GM12878 (cell line): ENCODE results near the gene COL25A1. TPM values are rescaled to one million over a fixed set of nuclear protein-coding genes. Genes with fewer than 3 reads are reported as not detected.

ENCODE experiments used
- ATAC-seq: fragments of 200-7000 bp; cut with Tn5 transposase; 3 replicates; pipeline ENCODE4 v1.9.1; 2020; ENCODE audit warnings: mild to moderate bottlenecking, moderate library complexity
- BruUV-seq: library from RNA; stranded (reverse); fragments of 400-500 nt; replicated peaks from 2 replicates; lab custom pipeline; 2021; lab: Mats Ljungman, UMichigan
- CTCF ChIA-PET: fragments of 300-600 bp; sonication (Branson Sonifier 250); formaldehyde crosslinking; extraction: SDS; loops from one replicate; lab custom pipeline; 2021; ENCODE audit warnings: inconsistent platforms; lab: Yijun Ruan, JAX
- POLR2A ChIA-PET: fragments of 350-600 bp; formaldehyde crosslinking; extraction: SDS; loops from one replicate; lab custom pipeline; 2021; ENCODE audit warnings: inconsistent platforms; lab: Charles Lee
- RAD21 ChIA-PET: fragments of 300-600 bp; sonication (Branson Sonifier 250); formaldehyde crosslinking; loops from one replicate; lab custom pipeline; 2023; ENCODE audit warnings: antibody characterized with exemption; ENCODE audit not compliant: unreplicated experiment; lab: Charles Lee
- SMC1A ChIA-PET: fragments of 300-600 bp; sonication (Branson Sonifier 250); formaldehyde crosslinking; loops from one replicate; lab custom pipeline; 2023; ENCODE audit not compliant: unreplicated experiment, uncharacterized antibody; lab: Charles Lee
- DNase-seq: peaks from one replicate; pipeline ENCODE4 v3.0.0-alpha.2; 2011; ENCODE audit warnings: low read depth, low spot score
- FAIRE-seq: peaks from 3 replicates; lab custom pipeline; 2011; peaks lifted over from hg19 to GRCh38; lab: Jason Lieb, UNC
- H2AFZ ChIP-seq: 2 replicates; pipeline ENCODE4 v1.6.0; 2011; ENCODE audit warnings: low read depth, low read length, control low read depth; ENCODE audit not compliant: control insufficient read depth
- H3K27ac ChIP-seq: 2 replicates; pipeline ENCODE4 v1.5.1; 2011; ENCODE audit warnings: control low read depth; ENCODE audit not compliant: control insufficient read depth, insufficient read depth
- H3K27me3 ChIP-seq, 2 experiments: replicated peaks in 1 of 2; 2 replicates each; pipeline versions ENCODE4 v1.6.0 to v1.6.1; 2011; ENCODE audit warnings: low read length in 1 of 2; ENCODE audit not compliant: control insufficient read depth in 2 of 2, insufficient read depth in 2 of 2
- H3K36me3 ChIP-seq, 2 experiments: 2 replicates each; pipeline ENCODE4 v1.5.1; 2011; ENCODE audit warnings: low read length in 1 of 2; ENCODE audit not compliant: control insufficient read depth in 2 of 2, insufficient read depth in 2 of 2
- H3K4me1 ChIP-seq: 2 replicates; pipeline ENCODE4 v1.6.1; 2011; ENCODE audit warnings: mild to moderate bottlenecking, low read length, moderate library complexity, mixed read lengths; ENCODE audit not compliant: control insufficient read depth, insufficient read depth
- H3K4me2 ChIP-seq: 2 replicates; pipeline ENCODE4 v1.6.0; 2011; ENCODE audit warnings: control low read depth; ENCODE audit not compliant: control insufficient read depth, insufficient read depth
- H3K4me3 ChIP-seq: fragments of 200-600 bp; sonication (generic); 2 replicates; pipeline ENCODE4 v1.5.1; 2016
- H3K79me2 ChIP-seq: 2 replicates; pipeline ENCODE4 v1.6.0; 2011; ENCODE audit warnings: low read length; ENCODE audit not compliant: control insufficient read depth, insufficient read depth
- H3K9ac ChIP-seq: 2 replicates; pipeline ENCODE4 v1.8.0; 2011; ENCODE audit warnings: low read length, control low read depth, mixed read lengths; ENCODE audit not compliant: control insufficient read depth, insufficient read depth
- H3K9me3 ChIP-seq: replicated peaks from 3 replicates; pipeline ENCODE4 v1.5.1; 2011; ENCODE audit warnings: mild to moderate bottlenecking, low read length; ENCODE audit not compliant: control insufficient read depth, insufficient read depth
- H4K20me1 ChIP-seq: 2 replicates; pipeline ENCODE4 v1.6.0; 2011; ENCODE audit not compliant: control insufficient read depth, insufficient read depth
- BACH1 ChIP-seq: fragments of 450-650 bp; IDR thresholded peaks from 2 replicates; pipeline ENCODE4 v1.6.1; 2017; ENCODE audit warnings: mild to moderate bottlenecking, borderline replicate concordance
- JUNB ChIP-seq: IDR thresholded peaks from 2 replicates; pipeline ENCODE4 v1.6.1; 2016; ENCODE audit warnings: antibody characterized with exemption, mild to moderate bottlenecking
- JUND ChIP-seq: IDR thresholded peaks from 2 replicates; pipeline ENCODE4 v1.6.1; 2012; ENCODE audit warnings: low read depth, mild to moderate bottlenecking, low read length, improper control_type of control experiment, moderate library complexity
- MXI1 ChIP-seq: fragments of 150-350 bp; IDR thresholded peaks from 2 replicates; pipeline ENCODE4 v1.6.1; 2011; ENCODE audit warnings: low read depth, mild to moderate bottlenecking, inconsistent platforms, low read length, improper control_type of control experiment
- NR2C2 ChIP-seq: IDR thresholded peaks from 2 replicates; pipeline ENCODE4 v1.6.1; 2011; ENCODE audit warnings: borderline replicate concordance, low read depth; ENCODE audit not compliant: control insufficient read depth, insufficient read length
- NRF1 ChIP-seq: conservative IDR thresholded peaks from 2 replicates; pipeline ENCODE4 v1.6.1; 2011; ENCODE audit warnings: mild to moderate bottlenecking, low read depth, low read length, improper control_type of control experiment
- RCOR1 ChIP-seq: conservative IDR thresholded peaks from 2 replicates; pipeline ENCODE4 v1.6.1; 2012; ENCODE audit warnings: low read depth, low read length, improper control_type of control experiment
- RUNX3 ChIP-seq: IDR thresholded peaks from 2 replicates; pipeline ENCODE4 v1.6.1; 2012; ENCODE audit warnings: low read length, inconsistent platforms
- TARDBP ChIP-seq: IDR thresholded peaks from 2 replicates; pipeline ENCODE4 v1.6.1; 2016; ENCODE audit warnings: borderline replicate concordance
- WRNIP1 ChIP-seq: IDR thresholded peaks from 2 replicates; pipeline ENCODE4 v1.6.1; 2011; ENCODE audit warnings: low read depth, low read length, improper control_type of control experiment, borderline replicate concordance
- WGBS: methylation state at CpG from one replicate; pipeline ENCODE4 v1.1.6; 2016; ENCODE audit warnings: low lambda C conversion rate; ENCODE audit not compliant: insufficient replicate concordance, insufficient coverage; ENCODE audit errors: missing lambda C conversion rate; 5-methylcytosine and 5-hydroxymethylcytosine counted together
- in situ Hi-C: fragments of 300-500 bp; cut with MboI; formaldehyde crosslinking; loops from 9 replicates; pipeline ENCODE4 v1.14.3; 2018; ENCODE audit warnings: mixed read lengths
- intact Hi-C: fragments of 100-400 bp; cut with micrococcal nuclease; formaldehyde crosslinking; loops from one replicate; pipeline ENCODE4 v1.14.2; 2022; ENCODE audit not compliant: unreplicated experiment
- polyA plus RNA-seq, 11 experiments: library from polyadenylated mRNA; depleted of rRNA in 4 of 11; unstranded in 6 of 11; stranded (reverse) in 5 of 11; fragments of >200 nt; fragmentation: Nextera tagmentation in 4 of 11; fragmentation: Illumina TruSeq in 1 of 11; extraction: Ambion mirVana in 4 of 11; extraction: Trizol in 1 of 11; gene quantifications; 1 replicate in 1 of 11; 2 replicates in 10 of 11; pipeline versions ENCODE4 v1.2.1 to v1.2.3, GENCODE V29; 2011 to 2016; ENCODE audit warnings: inconsistent platforms in 2 of 11, missing spikeins in 2 of 11, low read depth in 1 of 11
- total RNA-seq, 4 experiments: library from RNA; depleted of rRNA in 3 of 4; stranded (reverse); fragments of >200 nt in 3 of 4; fragmentation: Illumina TruSeq in 1 of 4; extraction: Trizol in 1 of 4; gene quantifications; 2 replicates each; pipeline versions ENCODE4 v1.2.1 to v1.2.3, GENCODE V29; 2013 to 2021
- TF ChIP-seq, protein P1 (sequence below): fragments of 450-650 bp; IDR thresholded peaks from 2 replicates; pipeline ENCODE4 v1.6.1; 2017; ENCODE audit warnings: borderline replicate concordance
- TF ChIP-seq, protein P2 (sequence below): IDR thresholded peaks from 2 replicates; pipeline ENCODE4 v1.6.1; 2012; ENCODE audit warnings: mild to moderate bottlenecking, low read depth, low read length
- TF ChIP-seq, protein P3 (sequence below): IDR thresholded peaks from 2 replicates; pipeline ENCODE4 v1.6.1; 2011; ENCODE audit warnings: low read depth, low read length, improper control_type of control experiment, borderline replicate concordance
- TF ChIP-seq, protein P4 (sequence below): IDR thresholded peaks from 2 replicates; pipeline ENCODE4 v1.6.1; 2011; ENCODE audit warnings: low read depth, mild to moderate bottlenecking, low read length, moderate library complexity, borderline replicate concordance; ENCODE audit errors: extremely low read depth
- TF ChIP-seq, protein P5 (sequence below): fragments of 450-650 bp; IDR thresholded peaks from 2 replicates; pipeline ENCODE4 v1.6.1; 2018; ENCODE audit warnings: mild to moderate bottlenecking, low read depth, moderate library complexity; ENCODE audit not compliant: partially characterized antibody

COL25A1 gene
- total and polyA plus RNA-seq, 10 of the 15 experiments (the other 5 are each of a cell fraction or from before 2014, with no cell fraction given): 0.01 to 0.26 (median 0.12) TPM; not detected in 6

DNA sequence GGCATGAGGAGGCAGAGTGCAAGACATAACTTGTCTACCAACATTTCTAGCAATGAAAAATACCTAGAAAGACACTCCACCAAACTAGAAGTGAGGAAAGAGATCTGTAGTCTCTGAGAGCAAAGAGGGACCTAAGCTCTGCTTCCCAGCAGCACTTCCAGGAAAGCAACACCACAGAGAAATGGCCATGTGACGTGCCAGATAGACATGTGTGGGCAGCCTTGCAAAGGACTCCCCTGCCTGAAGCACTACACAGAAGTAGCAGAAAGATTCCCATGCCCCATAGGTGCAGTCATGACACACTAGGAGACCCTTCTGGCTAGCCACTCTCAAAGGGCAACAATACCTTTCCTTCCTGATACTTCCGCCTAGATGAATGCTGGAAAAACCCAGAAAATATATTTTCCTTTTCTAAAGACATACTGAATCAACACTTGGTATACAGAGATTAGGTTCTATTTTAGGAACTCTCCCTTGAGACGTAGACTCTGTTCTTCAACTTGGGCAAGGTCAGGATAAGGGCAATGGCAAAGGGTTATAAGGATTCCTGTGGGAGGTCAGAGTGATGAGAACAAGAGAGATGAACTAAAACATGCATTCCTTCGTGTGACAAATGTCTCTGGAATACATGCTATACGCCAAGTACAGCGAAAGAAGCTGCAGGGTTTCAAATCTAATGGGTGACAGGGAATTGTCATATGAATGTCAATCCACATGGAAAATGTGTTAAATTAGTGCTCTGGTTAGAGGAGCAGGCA is 352.1 kb downstream of the COL25A1 start:
- WGBS: 28% methylated on average over 6 of the region's 6 CpGs
- H2AFZ ChIP-seq: no peak overlapping the region
- H3K4me2 ChIP-seq: no peak overlapping the region
- H3K27ac ChIP-seq: no peak overlapping the region
- in situ Hi-C loops (no loop called here), intact Hi-C loops (no loop called here)
- ChIA-PET RAD21 (no interaction called here), CTCF (no interaction called here), SMC1A (no interaction called here), POLR2A (no interaction called here)
- no peak for FAIRE-seq
- ATAC-seq: no peak
- H3K9me3 ChIP-seq: no peaks in the 10 kb centered on the region
- H3K36me3 ChIP-seq: no peaks in the 10 kb centered on the region
- no peaks in the 10 kb centered on the region for H4K20me1 ChIP-seq
- H3K4me1 ChIP-seq: no peaks in the 10 kb centered on the region
- H3K79me2 ChIP-seq: no peaks in the 10 kb centered on the region
- DNase-seq: no peak
- H3K27me3 ChIP-seq: no peaks in the 10 kb centered on the region; a peak in 1 of 4 replicates
- BruUV-seq: no TSS peak
- no peak overlapping the region for H3K4me3 ChIP-seq
- H3K9ac ChIP-seq: no peak overlapping the region
- no peak for TF ChIP-seq JUND
- no peak for TF ChIP-seq WRNIP1
- TF ChIP-seq JUNB: no peak
- TF ChIP-seq, protein P1, sequence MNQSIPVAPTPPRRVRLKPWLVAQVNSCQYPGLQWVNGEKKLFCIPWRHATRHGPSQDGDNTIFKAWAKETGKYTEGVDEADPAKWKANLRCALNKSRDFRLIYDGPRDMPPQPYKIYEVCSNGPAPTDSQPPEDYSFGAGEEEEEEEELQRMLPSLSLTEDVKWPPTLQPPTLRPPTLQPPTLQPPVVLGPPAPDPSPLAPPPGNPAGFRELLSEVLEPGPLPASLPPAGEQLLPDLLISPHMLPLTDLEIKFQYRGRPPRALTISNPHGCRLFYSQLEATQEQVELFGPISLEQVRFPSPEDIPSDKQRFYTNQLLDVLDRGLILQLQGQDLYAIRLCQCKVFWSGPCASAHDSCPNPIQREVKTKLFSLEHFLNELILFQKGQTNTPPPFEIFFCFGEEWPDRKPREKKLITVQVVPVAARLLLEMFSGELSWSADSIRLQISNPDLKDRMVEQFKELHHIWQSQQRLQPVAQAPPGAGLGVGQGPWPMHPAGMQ: no peak
- TF ChIP-seq MXI1: no peak
- TF ChIP-seq NRF1: no peak
- no peak for TF ChIP-seq BACH1
- no peak for TF ChIP-seq RUNX3
- TF ChIP-seq, protein P2, sequence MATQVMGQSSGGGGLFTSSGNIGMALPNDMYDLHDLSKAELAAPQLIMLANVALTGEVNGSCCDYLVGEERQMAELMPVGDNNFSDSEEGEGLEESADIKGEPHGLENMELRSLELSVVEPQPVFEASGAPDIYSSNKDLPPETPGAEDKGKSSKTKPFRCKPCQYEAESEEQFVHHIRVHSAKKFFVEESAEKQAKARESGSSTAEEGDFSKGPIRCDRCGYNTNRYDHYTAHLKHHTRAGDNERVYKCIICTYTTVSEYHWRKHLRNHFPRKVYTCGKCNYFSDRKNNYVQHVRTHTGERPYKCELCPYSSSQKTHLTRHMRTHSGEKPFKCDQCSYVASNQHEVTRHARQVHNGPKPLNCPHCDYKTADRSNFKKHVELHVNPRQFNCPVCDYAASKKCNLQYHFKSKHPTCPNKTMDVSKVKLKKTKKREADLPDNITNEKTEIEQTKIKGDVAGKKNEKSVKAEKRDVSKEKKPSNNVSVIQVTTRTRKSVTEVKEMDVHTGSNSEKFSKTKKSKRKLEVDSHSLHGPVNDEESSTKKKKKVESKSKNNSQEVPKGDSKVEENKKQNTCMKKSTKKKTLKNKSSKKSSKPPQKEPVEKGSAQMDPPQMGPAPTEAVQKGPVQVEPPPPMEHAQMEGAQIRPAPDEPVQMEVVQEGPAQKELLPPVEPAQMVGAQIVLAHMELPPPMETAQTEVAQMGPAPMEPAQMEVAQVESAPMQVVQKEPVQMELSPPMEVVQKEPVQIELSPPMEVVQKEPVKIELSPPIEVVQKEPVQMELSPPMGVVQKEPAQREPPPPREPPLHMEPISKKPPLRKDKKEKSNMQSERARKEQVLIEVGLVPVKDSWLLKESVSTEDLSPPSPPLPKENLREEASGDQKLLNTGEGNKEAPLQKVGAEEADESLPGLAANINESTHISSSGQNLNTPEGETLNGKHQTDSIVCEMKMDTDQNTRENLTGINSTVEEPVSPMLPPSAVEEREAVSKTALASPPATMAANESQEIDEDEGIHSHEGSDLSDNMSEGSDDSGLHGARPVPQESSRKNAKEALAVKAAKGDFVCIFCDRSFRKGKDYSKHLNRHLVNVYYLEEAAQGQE: no peak
- TF ChIP-seq TARDBP: no peak
- TF ChIP-seq, protein P3, sequence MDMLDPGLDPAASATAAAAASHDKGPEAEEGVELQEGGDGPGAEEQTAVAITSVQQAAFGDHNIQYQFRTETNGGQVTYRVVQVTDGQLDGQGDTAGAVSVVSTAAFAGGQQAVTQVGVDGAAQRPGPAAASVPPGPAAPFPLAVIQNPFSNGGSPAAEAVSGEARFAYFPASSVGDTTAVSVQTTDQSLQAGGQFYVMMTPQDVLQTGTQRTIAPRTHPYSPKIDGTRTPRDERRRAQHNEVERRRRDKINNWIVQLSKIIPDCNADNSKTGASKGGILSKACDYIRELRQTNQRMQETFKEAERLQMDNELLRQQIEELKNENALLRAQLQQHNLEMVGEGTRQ: no peak
- TF ChIP-seq RCOR1: no peak
- TF ChIP-seq, protein P4, sequence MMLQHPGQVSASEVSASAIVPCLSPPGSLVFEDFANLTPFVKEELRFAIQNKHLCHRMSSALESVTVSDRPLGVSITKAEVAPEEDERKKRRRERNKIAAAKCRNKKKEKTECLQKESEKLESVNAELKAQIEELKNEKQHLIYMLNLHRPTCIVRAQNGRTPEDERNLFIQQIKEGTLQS: no peak
- TF ChIP-seq, protein P5, sequence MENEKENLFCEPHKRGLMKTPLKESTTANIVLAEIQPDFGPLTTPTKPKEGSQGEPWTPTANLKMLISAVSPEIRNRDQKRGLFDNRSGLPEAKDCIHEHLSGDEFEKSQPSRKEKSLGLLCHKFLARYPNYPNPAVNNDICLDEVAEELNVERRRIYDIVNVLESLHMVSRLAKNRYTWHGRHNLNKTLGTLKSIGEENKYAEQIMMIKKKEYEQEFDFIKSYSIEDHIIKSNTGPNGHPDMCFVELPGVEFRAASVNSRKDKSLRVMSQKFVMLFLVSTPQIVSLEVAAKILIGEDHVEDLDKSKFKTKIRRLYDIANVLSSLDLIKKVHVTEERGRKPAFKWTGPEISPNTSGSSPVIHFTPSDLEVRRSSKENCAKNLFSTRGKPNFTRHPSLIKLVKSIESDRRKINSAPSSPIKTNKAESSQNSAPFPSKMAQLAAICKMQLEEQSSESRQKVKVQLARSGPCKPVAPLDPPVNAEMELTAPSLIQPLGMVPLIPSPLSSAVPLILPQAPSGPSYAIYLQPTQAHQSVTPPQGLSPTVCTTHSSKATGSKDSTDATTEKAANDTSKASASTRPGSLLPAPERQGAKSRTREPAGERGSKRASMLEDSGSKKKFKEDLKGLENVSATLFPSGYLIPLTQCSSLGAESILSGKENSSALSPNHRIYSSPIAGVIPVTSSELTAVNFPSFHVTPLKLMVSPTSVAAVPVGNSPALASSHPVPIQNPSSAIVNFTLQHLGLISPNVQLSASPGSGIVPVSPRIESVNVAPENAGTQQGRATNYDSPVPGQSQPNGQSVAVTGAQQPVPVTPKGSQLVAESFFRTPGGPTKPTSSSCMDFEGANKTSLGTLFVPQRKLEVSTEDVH: no peak
- TF ChIP-seq NR2C2: no peak
